CD4-positive, CD25-positive, alpha-beta regulatory T cell (primary cell): ENCODE measurements around the gene COX6B2. TPM values are rescaled to one million over a fixed set of nuclear protein-coding genes. Genes with fewer than 3 reads are reported as not detected.
A peak's percentile ranks its signal among the peaks of the same experiment; 100 is the strongest.
"Not testable (repeated sequence)": the region's sequence is repeated elsewhere in the genome, so short reads cannot be mapped to it uniquely, and the experiment has no call there.

Experiments used
- ATAC-seq, 2 donors: fragments of 150-1000 bp; cut with Tn5 transposase; one replicate each; pipeline ENCODE4 v1.10.0; 2021; ENCODE audit warnings: low read depth in 2 of 2, moderate number of reproducible peaks in 2 of 2, moderate library complexity in 1 of 2
- DNase-seq, 3 donors: peaks; one replicate each; pipeline versions ENCODE4 v3.0.0 to v3.0.0-alpha.2; 2012 to 2022; ENCODE audit warnings: mixed read lengths in 1 of 3
- H3K27ac ChIP-seq: one replicate; pipeline ENCODE4 v1.7.0; 2013; ENCODE audit warnings: mild to moderate bottlenecking, low read length; ENCODE audit not compliant: insufficient read depth, poor library complexity, severe bottlenecking
- H3K27me3 ChIP-seq: one replicate; pipeline ENCODE4 v1.7.0; 2013; ENCODE audit warnings: low read length; ENCODE audit not compliant: control insufficient read depth, insufficient read depth
- H3K36me3 ChIP-seq: one replicate; pipeline ENCODE4 v1.7.0; 2013; ENCODE audit warnings: mild to moderate bottlenecking, low read length, moderate library complexity; ENCODE audit not compliant: control insufficient read depth, insufficient read depth
- H3K4me1 ChIP-seq: 2 replicates; pipeline ENCODE4 v1.7.0; 2013; ENCODE audit warnings: mild to moderate bottlenecking, low read length; ENCODE audit not compliant: insufficient read depth, control insufficient read depth, poor library complexity, severe bottlenecking
- H3K4me3 ChIP-seq: one replicate; pipeline ENCODE4 v1.7.0; 2013; ENCODE audit warnings: low read depth, mild to moderate bottlenecking, low read length, moderate library complexity
- H3K9me3 ChIP-seq, 2 experiments: 1 replicate in 1 of 2; 2 replicates in 1 of 2; pipeline ENCODE4 v1.7.0; 2013; ENCODE audit warnings: low read length in 2 of 2, mild to moderate bottlenecking in 1 of 2, moderate library complexity in 1 of 2; ENCODE audit not compliant: control insufficient read depth in 2 of 2
- H3K27ac Mint-ChIP-seq, 3 donors: one replicate each; pipeline ENCODE4 v1.8.0; 2020 to 2022; ENCODE audit warnings: mild to moderate bottlenecking in 3 of 3, mixed read lengths in 3 of 3, moderate library complexity in 2 of 3
- H3K27me3 Mint-ChIP-seq: one replicate; pipeline ENCODE4 v1.8.0; 2022; ENCODE audit warnings: mild to moderate bottlenecking, mixed read lengths
- H3K36me3 Mint-ChIP-seq: one replicate; pipeline ENCODE4 v1.8.0; 2020; ENCODE audit warnings: mixed read lengths
- H3K4me1 Mint-ChIP-seq, 4 donors: one replicate each; pipeline ENCODE4 v1.8.0; 2020 to 2022; ENCODE audit warnings: mixed read lengths in 4 of 4, mild to moderate bottlenecking in 1 of 4
- H3K4me3 Mint-ChIP-seq, 4 donors: one replicate each; pipeline ENCODE4 v1.8.0; 2020 to 2022; ENCODE audit warnings: mild to moderate bottlenecking in 4 of 4, mixed read lengths in 4 of 4, moderate library complexity in 3 of 4
- H3K9me3 Mint-ChIP-seq, 7 donors: one replicate each; pipeline ENCODE4 v1.8.0; 2020 to 2022; ENCODE audit warnings: mixed read lengths in 7 of 7, mild to moderate bottlenecking in 3 of 7, moderate library complexity in 2 of 7
- polyA plus RNA-seq, 4 donors: library from polyadenylated mRNA; unstranded; fragments of 300-500 nt; fragmentation: Illumina TruSeq; gene quantifications; one replicate each; pipeline ENCODE4 v1.2.3, GENCODE V29; 2021
- total RNA-seq: library from RNA; stranded (reverse); gene quantifications from one replicate; pipeline ENCODE4 v1.2.3, GENCODE V29; 2022

COX6B2 gene
- total and polyA plus RNA-seq, 5 donors from 2014 or later: 0.57 TPM; not detected in 4

- Mint-ChIP-seq H3K4me1 (peaks cover 5 to 28% (median 14%) of the 10 kb centered on the region in 4 donors), H3K36me3 (peaks cover 11% of the 10 kb centered on the region), H3K4me3 (peak overlapping the region; percentile 71 to 93 (median 83)), H3K9me3 (peaks cover 0 to 1% (median 0%) of the 10 kb centered on the region in 7 donors), H3K27ac (peak overlapping the region in 2 of 3 donors; percentile 83 to 100), H3K27me3 (peaks cover 31% of the 10 kb centered on the region)
- Histone ChIP-seq H3K4me3 (no peak overlapping the region), H3K27ac (peak overlapping the region; percentile 89), H3K9me3 (no peaks in the 10 kb centered on the region), H3K36me3 (no peaks in the 10 kb centered on the region), H3K4me1 (peaks cover 27% of the 10 kb centered on the region), H3K27me3 (no peaks in the 10 kb centered on the region)
- ATAC-seq: no peak
- DNase-seq: peak; percentile 13 to 62 (median 44)
Measured at GRCh38 chr19:55341171-55341588, 13.3 kb downstream of the COX6B2 start.

- DNase-seq (peak in 1 of 3 donors; percentile 24), ATAC-seq (no peak)
- H3K27me3 Mint-ChIP-seq: peaks cover 35% of the 10 kb centered on the region
- peak overlapping the region in 2 of 3 donors; percentile 83 to 100 for H3K27ac Mint-ChIP-seq
- Histone ChIP-seq H3K9me3 (no peaks in the 10 kb centered on the region), H3K27me3 (no peaks in the 10 kb centered on the region), H3K4me1 (peaks cover 27% of the 10 kb centered on the region), H3K4me3 (no peak overlapping the region), H3K36me3 (no peaks in the 10 kb centered on the region), H3K27ac (peak overlapping the region; percentile 89)
- H3K36me3 Mint-ChIP-seq: peaks cover 11% of the 10 kb centered on the region
- H3K9me3 Mint-ChIP-seq: peaks cover 0 to 1% (median 0%) of the 10 kb centered on the region in 7 donors
- H3K4me1 Mint-ChIP-seq: peaks cover 5 to 28% (median 14%) of the 10 kb centered on the region in 4 donors
- peak overlapping the region; percentile 71 to 93 (median 83) for H3K4me3 Mint-ChIP-seq
Measured at GRCh38 chr19:55340784-55341147, 13.8 kb downstream of the COX6B2 start.

GRCh38 chr19:55339889-55340783 is 14.4 kb downstream of the COX6B2 start:
- ATAC-seq (no peak), DNase-seq (no peak)
- H3K4me1 Mint-ChIP-seq: peaks cover 5 to 28% (median 14%) of the 10 kb centered on the region in 4 donors
- Histone ChIP-seq H3K27me3 (no peaks in the 10 kb centered on the region), H3K4me3 (peak overlapping the region; percentile 53), H3K9me3 (no peaks in the 10 kb centered on the region), H3K4me1 (peaks cover 27% of the 10 kb centered on the region), H3K36me3 (no peaks in the 10 kb centered on the region), H3K27ac (peak overlapping the region; percentile 89)
- H3K27me3 Mint-ChIP-seq: peaks cover 36% of the 10 kb centered on the region
- peaks cover 7% of the 10 kb centered on the region for H3K36me3 Mint-ChIP-seq
- H3K4me3 Mint-ChIP-seq: peak overlapping the region; percentile 89 to 99 (median 96)
- H3K9me3 Mint-ChIP-seq: peaks cover 0 to 1% (median 0%) of the 10 kb centered on the region in 7 donors
- H3K27ac Mint-ChIP-seq: peak overlapping the region; percentile 94 to 100 (median 99)

- Mint-ChIP-seq H3K9me3 (peaks cover 0 to 1% (median 0%) of the 10 kb centered on the region in 7 donors), H3K4me3 (peak within 1 kb of the TSS; percentile 89 to 99 (median 96)), H3K27ac (peak within 1 kb of the TSS; percentile 94 to 100 (median 99)), H3K4me1 (peaks cover 5 to 28% (median 14%) of the 10 kb centered on the region in 4 donors), H3K36me3 (peaks cover 3% of the 10 kb centered on the region), H3K27me3 (peaks cover 31% of the 10 kb centered on the region)
- ATAC-seq: peak; percentile 82 to 85
- Histone ChIP-seq H3K9me3 (no peaks in the 10 kb centered on the region), H3K4me1 (peaks cover 27% of the 10 kb centered on the region), H3K4me3 (peak within 1 kb of the TSS; percentile 84), H3K27me3 (no peaks in the 10 kb centered on the region), H3K36me3 (no peaks in the 10 kb centered on the region), H3K27ac (peak within 1 kb of the TSS; percentile 99)
- peak; percentile 100 for DNase-seq
Measured at GRCh38 chr19:55339105-55339888, 15.2 kb downstream of the COX6B2 start, which contains the start of gene KMT5C. Gene KMT5C (plus strand): TSS chr19:55339876. CDS start chr19:55341937, 2,061 bp downstream.

- H3K27me3 ChIP-seq: no peaks in the 10 kb centered on the region
- Mint-ChIP-seq H3K4me1 (peaks cover 3 to 22% (median 11%) of the 10 kb centered on the region in 4 donors), H3K36me3 (no peaks in the 10 kb centered on the region), H3K27ac (no peak overlapping the region), H3K4me3 (no peak overlapping the region), H3K9me3 (peaks cover 0 to 1% (median 0%) of the 10 kb centered on the region in 7 donors), H3K27me3 (peaks cover 43% of the 10 kb centered on the region)
- no peaks in the 10 kb centered on the region for H3K9me3 ChIP-seq
- H3K36me3 ChIP-seq: no peaks in the 10 kb centered on the region
- H3K4me3 ChIP-seq: no peak overlapping the region
- DNase-seq (no peak), ATAC-seq (no peak)
- H3K4me1 ChIP-seq: peaks cover 23% of the 10 kb centered on the region
- no peak overlapping the region for H3K27ac ChIP-seq
Measured at GRCh38 chr19:55336101-55336500, 18.4 kb downstream of the COX6B2 start.

GRCh38 chr19:55333870-55334269 is 20.6 kb downstream of the COX6B2 start:
- H3K4me1 Mint-ChIP-seq: peaks cover 3 to 6% (median 5%) of the 10 kb centered on the region in 4 donors
- H3K27ac ChIP-seq: no peak overlapping the region
- no peak for ATAC-seq
- H3K9me3 Mint-ChIP-seq: peaks cover 0 to 1% (median 0%) of the 10 kb centered on the region in 7 donors
- no peak overlapping the region for H3K4me3 Mint-ChIP-seq
- no peak overlapping the region for H3K4me3 ChIP-seq
- DNase-seq: no peak
- no peaks in the 10 kb centered on the region for H3K9me3 ChIP-seq
- peaks cover 41% of the 10 kb centered on the region for H3K27me3 Mint-ChIP-seq
- H3K27me3 ChIP-seq: no peaks in the 10 kb centered on the region
- peaks cover 9% of the 10 kb centered on the region for H3K4me1 ChIP-seq
- no peaks in the 10 kb centered on the region for H3K36me3 ChIP-seq
- H3K27ac Mint-ChIP-seq: no peak overlapping the region
- no peaks in the 10 kb centered on the region for H3K36me3 Mint-ChIP-seq

- H3K27ac Mint-ChIP-seq, H3K27me3 ChIP-seq, DNase-seq, H3K9me3 Mint-ChIP-seq, H3K9me3 ChIP-seq, H3K36me3 Mint-ChIP-seq, H3K4me1 Mint-ChIP-seq, H3K27ac ChIP-seq, H3K4me3 ChIP-seq, H3K36me3 ChIP-seq, H3K4me3 Mint-ChIP-seq, ATAC-seq, H3K4me1 ChIP-seq: not testable (repeated sequence)
- H3K27me3 Mint-ChIP-seq: peaks cover 26% of the 10 kb centered on the region
Measured at GRCh38 chr19:55329791-55330190, 24.7 kb downstream of the COX6B2 start.
